ENCODE results near the gene DNAL1.
"Not testable (repeated sequence)": the region's sequence is repeated elsewhere in the genome, so short reads cannot be mapped to it uniquely, and the experiment has no call there.

The DNAL1 gene

GRCh38 chr14:73644531-73645247 is at the start of gene DNAL1:
Gene DNAL1, plus strand, starts transcription at chr14:73644986. Its CDS starts 54 bp downstream, at chr14:73645040.
- peak; percentile 96 for DNase-seq

GRCh38 chr14:73599499-73599898 is 45.3 kb upstream of the DNAL1 start:
- no peak for DNase-seq

- DNase-seq = no peak
Measured at GRCh38 chr14:73602994-73603393, 41.8 kb upstream of the DNAL1 start.

- DNase-seq = no peak
Measured at GRCh38 chr14:73606271-73606670, 38.5 kb upstream of the DNAL1 start.

- no peak for DNase-seq
Measured at GRCh38 chr14:73607241-73607640, 37.5 kb upstream of the DNAL1 start.

- DNase-seq = no peak
Measured at GRCh38 chr14:73610687-73611086, 34.1 kb upstream of the DNAL1 start.

- DNase-seq = peak; percentile 87
Measured at GRCh38 chr14:73612339-73613045, 32.3 kb upstream of the DNAL1 start, which contains the start of gene ACOT6. Gene ACOT6, plus strand, starts transcription at chr14:73612517. Its CDS starts 55 bp downstream, at chr14:73612572.

- DNase-seq = no peak
Measured at GRCh38 chr14:73613046-73613383, 31.8 kb upstream of the DNAL1 start.

GRCh38 chr14:73613419-73613963 is 31.3 kb upstream of the DNAL1 start:
- no peak for DNase-seq

- no peak for DNase-seq
Measured at GRCh38 chr14:73616831-73617230, 28.0 kb upstream of the DNAL1 start.

GRCh38 chr14:73619524-73619923 is 25.3 kb upstream of the DNAL1 start:
- DNase-seq = no peak

- no peak for DNase-seq
Measured at GRCh38 chr14:73620268-73620667, 24.5 kb upstream of the DNAL1 start.

- no peak for DNase-seq
Measured at GRCh38 chr14:73623504-73624054, 21.2 kb upstream of the DNAL1 start.

- DNase-seq = no peak
Measured at GRCh38 chr14:73625706-73626105, 19.1 kb upstream of the DNAL1 start.

- no peak for DNase-seq
Measured at GRCh38 chr14:73627151-73627558, 17.6 kb upstream of the DNAL1 start.

- no peak for DNase-seq
Measured at GRCh38 chr14:73630009-73630780, 14.6 kb upstream of the DNAL1 start.

GRCh38 chr14:73633116-73634010 is 11.4 kb upstream of the DNAL1 start:
- peak; percentile 71 for DNase-seq

- DNase-seq = peak; percentile 40
Measured at GRCh38 chr14:73634011-73634833, 10.6 kb upstream of the DNAL1 start.

- not testable (repeated sequence) for DNase-seq
Measured at GRCh38 chr14:73636355-73636754, 8.4 kb upstream of the DNAL1 start.

GRCh38 chr14:73637830-73638229 is 7.0 kb upstream of the DNAL1 start:
- no peak for DNase-seq

GRCh38 chr14:73640796-73641365 is 3.9 kb upstream of the DNAL1 start:
- DNase-seq = no peak
